Stimulated activated CD8-positive, alpha-beta memory T cell treated with anti-CD3 and anti-CD28 coated beads, Interleukin-7, amount 100 ng/mL, for 1 hour (primary cell): ENCODE data around the gene SPPL2C.

Experiments
- DNase-seq, 2 donors: peaks; one replicate each; pipeline ENCODE4 v3.0.0-alpha.2; 2020; ENCODE audit warnings: low read depth in 2 of 2

The SPPL2C gene

GRCh38 chr17:45844695-45845375 lies at the start of gene SPPL2C:
Gene SPPL2C, plus strand, starts transcription at chr17:45844881. Its CDS starts 26 bp downstream, at chr17:45844907.
- no peak for DNase-seq

- no peak for DNase-seq
Measured at GRCh38 chr17:45800816-45801215, 43.9 kb upstream of the SPPL2C start.

- DNase-seq, result no peak
Measured at GRCh38 chr17:45801421-45801820, 43.3 kb upstream of the SPPL2C start.

- no peak for DNase-seq
Measured at GRCh38 chr17:45808845-45809244, 35.8 kb upstream of the SPPL2C start.

- no peak for DNase-seq
Measured at GRCh38 chr17:45809499-45809898, 35.2 kb upstream of the SPPL2C start.

- DNase-seq, result no peak
Measured at GRCh38 chr17:45812102-45812501, 32.6 kb upstream of the SPPL2C start.

- no peak for DNase-seq
Measured at GRCh38 chr17:45813048-45813725, 31.5 kb upstream of the SPPL2C start.

- no peak for DNase-seq
Measured at GRCh38 chr17:45814622-45815606, 29.8 kb upstream of the SPPL2C start.

GRCh38 chr17:45815752-45816151 lies 28.9 kb upstream of the SPPL2C start:
- DNase-seq, result no peak

GRCh38 chr17:45818041-45818440 lies 26.6 kb upstream of the SPPL2C start:
- DNase-seq, result no peak

- DNase-seq, result no peak
Measured at GRCh38 chr17:45818699-45819098, 26.0 kb upstream of the SPPL2C start.

- DNase-seq, result no peak
Measured at GRCh38 chr17:45819632-45820031, 25.0 kb upstream of the SPPL2C start.

- no peak for DNase-seq
Measured at GRCh38 chr17:45820052-45820780, 24.5 kb upstream of the SPPL2C start.

GRCh38 chr17:45821147-45821546 lies 23.5 kb upstream of the SPPL2C start:
- no peak for DNase-seq

GRCh38 chr17:45823598-45823997 lies 21.1 kb upstream of the SPPL2C start:
- DNase-seq, result no peak

- DNase-seq, result no peak
Measured at GRCh38 chr17:45824475-45824874, 20.2 kb upstream of the SPPL2C start.

GRCh38 chr17:45824901-45825492 lies 19.7 kb upstream of the SPPL2C start:
- no peak for DNase-seq

- no peak for DNase-seq
Measured at GRCh38 chr17:45825792-45826191, 18.9 kb upstream of the SPPL2C start.

GRCh38 chr17:45826919-45827588 lies 17.6 kb upstream of the SPPL2C start:
- DNase-seq, result no peak

- no peak for DNase-seq
Measured at GRCh38 chr17:45828171-45828570, 16.5 kb upstream of the SPPL2C start.
